GM12892 (cell line): ENCODE data around the gene LCOR.
A peak's percentile ranks its signal among the peaks of the same experiment; 100 is the strongest.

Experiments
- DNase-seq: peaks from one replicate; pipeline ENCODE4 v3.0.0; 2011; ENCODE audit not compliant: insufficient read length
- FAIRE-seq: peaks from 2 replicates; lab custom pipeline; 2011; peaks lifted over from hg19 to GRCh38; lab: Jason Lieb, UNC
- POLR2A ChIP-seq: IDR thresholded peaks from 2 replicates; pipeline ENCODE4 v1.6.1; 2011; ENCODE audit warnings: low read depth, low read length, control low read depth
- POLR2AphosphoS5 ChIP-seq: IDR thresholded peaks from 2 replicates; pipeline ENCODE4 v1.6.1; 2011; ENCODE audit warnings: low read depth, low read length, control low read depth
- TAF1 ChIP-seq: IDR thresholded peaks from 2 replicates; pipeline ENCODE4 v1.6.1; 2011; ENCODE audit warnings: low read depth, mild to moderate bottlenecking, control low read depth, low read length, borderline replicate concordance

LCOR gene

GRCh38 chr10:97034958-97035769 is 203.1 kb downstream of the LCOR start:
- no peak for DNase-seq
- FAIRE-seq, result no peak
- TF ChIP-seq POLR2A (no peak), POLR2AphosphoS5 (no peak), TAF1 (no peak)

DNA sequence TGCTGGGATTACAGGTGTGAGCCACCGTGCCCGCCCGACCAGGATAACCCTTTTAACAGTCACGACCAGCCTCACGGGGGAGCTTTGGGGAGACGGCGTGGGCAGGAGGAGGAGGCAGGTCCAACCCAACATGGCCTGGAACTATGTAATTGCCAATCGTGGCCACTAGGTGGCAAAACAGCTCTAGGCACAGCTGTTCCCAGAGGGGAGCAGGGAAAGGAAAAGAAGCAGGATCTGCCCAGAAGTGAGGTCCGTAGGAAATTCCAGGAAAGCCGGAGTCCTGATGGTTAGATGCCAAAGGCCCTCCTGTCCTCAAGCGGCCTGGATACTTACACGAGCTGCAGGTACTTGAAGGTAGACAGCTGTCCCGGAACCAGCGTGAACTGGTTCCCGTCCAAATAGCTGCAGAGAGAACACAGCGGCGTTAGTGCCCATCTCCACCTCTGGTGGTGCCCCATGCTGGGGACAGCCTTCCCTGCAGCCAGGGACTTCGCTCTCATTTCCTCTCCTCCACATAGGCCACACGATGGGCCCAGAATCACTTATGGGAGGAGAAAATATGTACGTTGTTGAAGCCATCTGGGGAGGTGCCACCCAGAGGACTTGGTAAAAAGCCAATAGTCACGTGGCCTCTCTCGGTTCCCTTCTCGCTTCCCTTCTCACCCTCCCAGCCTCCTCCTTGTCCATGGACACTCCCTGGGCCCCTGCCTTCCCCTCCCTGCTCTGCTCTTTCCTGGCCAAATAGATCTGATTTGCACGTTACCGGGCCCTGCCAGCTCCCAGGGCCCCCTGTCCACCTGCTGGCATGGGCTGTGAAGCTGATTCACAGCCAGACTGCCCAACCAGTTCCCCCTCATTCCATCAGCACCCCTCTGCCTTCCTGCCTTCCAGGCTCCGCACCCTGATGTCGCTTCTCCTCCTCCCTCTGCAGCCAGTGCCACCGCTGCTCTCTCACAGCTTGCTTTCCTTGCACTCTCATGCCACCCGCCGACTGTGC is 205.6 kb downstream of the LCOR start:
- no peak for TF ChIP-seq POLR2A
- TF ChIP-seq POLR2AphosphoS5, result no peak
- no peak for TF ChIP-seq TAF1
- DNase-seq, result peak; percentile 76
- peak; percentile 97 for FAIRE-seq

- FAIRE-seq (no peak), DNase-seq (no peak)
- TF ChIP-seq TAF1, result no peak
- no peak for TF ChIP-seq POLR2A
- no peak for TF ChIP-seq POLR2AphosphoS5
Measured at GRCh38 chr10:97038688-97039087, 206.6 kb downstream of the LCOR start.

DNA sequence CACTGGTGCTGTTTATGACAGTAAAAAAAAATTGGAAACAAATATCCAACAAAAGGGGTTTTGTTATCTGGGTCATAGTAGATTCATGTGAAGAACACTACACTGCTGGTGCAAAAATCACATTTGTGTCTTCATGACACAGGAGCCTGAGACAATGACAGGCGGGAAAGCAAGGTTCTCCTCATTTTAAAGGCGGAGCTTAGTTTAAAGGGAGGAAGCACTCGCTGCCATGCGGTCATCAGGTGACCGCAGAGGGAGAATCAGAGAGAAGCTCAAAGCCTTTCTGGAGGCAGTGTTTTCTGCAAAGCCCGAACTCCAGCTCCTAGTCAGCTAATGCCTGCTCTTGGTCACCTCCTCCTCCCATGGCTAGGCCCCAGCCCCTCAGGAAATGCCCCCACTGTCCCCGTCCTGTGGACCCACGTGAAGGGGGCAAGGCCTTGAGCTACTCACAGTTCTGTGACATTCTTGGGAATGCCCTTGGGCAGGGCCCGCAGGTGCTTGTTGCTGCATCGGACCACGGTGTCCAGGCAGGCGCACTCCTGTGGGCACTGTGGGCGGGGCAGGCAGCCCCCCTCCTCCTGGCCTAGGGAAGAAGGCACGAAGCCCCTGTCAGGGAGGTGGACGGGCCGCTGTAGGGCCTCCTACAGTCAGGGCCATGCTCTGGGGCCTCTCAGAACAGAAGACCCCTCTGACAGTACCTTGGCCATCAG is 207.6 kb downstream of the LCOR start:
- TF ChIP-seq POLR2AphosphoS5, result no peak
- FAIRE-seq, result no peak

GRCh38 chr10:97040248-97040584 is 208.1 kb downstream of the LCOR start:
- FAIRE-seq, result no peak
- no peak for DNase-seq
- TF ChIP-seq TAF1 (no peak), POLR2AphosphoS5 (no peak), POLR2A (no peak)

More for the DNA sequence above, 207.6 kb downstream of the LCOR start:
- no peak for DNase-seq

DNA sequence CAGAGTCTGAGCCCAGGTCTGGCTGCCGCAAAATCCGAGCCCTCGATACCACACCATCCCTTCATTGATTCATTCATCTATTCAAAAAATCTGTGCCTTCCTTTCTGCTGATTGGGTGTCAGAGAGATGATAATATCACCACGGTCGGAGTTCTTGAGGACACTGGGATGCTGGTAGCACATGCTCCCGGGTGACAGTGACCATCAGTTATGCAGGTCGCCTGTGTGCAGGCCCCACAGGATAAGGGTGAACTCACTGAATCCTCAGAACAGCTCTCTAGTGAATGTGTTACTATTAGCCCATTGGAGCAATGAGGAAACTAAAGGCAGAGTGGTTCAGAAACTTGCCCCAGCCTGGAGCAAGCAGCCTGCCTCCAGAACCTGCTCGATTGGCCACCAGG is 208.6 kb downstream of the LCOR start:
- DNase-seq (no peak), FAIRE-seq (no peak)
- TF ChIP-seq TAF1 (no peak), POLR2A (no peak), POLR2AphosphoS5 (no peak)

DNA sequence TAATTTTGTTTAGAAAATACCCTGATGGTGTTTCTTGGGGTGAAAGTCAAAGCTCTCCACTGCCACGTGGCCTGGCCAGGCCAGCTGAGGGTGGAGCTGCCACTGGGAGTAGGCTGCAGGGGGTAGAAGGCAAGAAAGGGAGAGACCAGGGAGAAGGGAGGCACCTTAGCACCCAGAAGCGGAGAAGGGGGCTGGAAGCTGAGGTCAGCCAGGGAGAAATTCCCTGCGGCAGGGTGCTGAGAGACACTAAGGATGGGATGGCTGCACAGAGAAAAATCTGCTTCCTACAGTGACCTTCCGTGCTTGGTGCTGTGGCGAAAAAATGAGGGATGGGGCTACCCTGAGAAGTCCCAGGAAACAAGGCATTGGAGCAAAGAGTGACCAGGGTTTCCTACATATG is 210.0 kb downstream of the LCOR start:
- DNase-seq, result no peak
- no peak for FAIRE-seq
- TF ChIP-seq TAF1 (no peak), POLR2A (no peak), POLR2AphosphoS5 (no peak)

DNA sequence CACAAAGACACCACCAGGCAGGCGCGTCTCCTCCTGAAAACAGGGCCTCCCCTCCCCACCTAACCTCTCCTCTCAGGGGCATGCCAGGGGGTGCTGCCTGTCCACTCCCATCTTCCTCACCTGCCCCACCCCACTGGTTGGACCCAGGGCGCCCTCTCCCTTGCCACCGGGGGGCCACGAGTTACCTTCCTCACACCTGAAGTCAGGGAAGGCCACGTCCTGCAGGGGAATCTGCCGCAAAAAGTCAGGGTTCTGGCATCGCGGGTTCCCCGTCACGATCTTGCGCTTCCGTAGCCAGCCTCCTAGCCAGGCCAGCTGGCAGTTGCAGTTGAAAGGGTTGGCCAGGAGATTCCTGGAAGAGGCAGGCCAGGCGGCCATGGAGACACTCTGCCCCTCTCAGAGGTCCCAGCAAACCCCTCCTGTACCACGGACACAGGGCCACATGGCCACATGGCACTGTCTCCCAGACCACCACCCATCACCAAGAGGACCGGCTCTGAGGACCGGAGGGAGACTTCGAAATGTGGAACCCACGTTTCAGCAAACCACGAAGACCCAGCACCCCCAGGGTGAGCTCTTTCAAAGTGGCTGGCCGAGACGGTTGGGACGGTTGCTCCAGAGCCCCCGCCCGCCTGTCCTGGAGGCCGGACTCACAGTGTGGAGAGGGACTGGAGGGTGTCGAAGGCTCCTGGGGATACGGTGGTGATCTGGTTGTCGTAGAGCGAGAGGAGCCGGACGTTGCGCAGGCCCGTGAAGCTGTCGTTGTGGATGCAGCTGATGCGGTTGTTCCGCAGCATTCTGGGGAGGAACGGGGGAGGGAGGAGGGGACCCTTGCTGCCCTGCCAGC is 210.8 kb downstream of the LCOR start:
- no peak for TF ChIP-seq POLR2AphosphoS5
- TF ChIP-seq POLR2A, result no peak
- no peak for TF ChIP-seq TAF1
- FAIRE-seq (no peak), DNase-seq (no peak)

- no peak for DNase-seq
Measured at GRCh38 chr10:97043563-97043855, 211.4 kb downstream of the LCOR start.

More at GRCh38 chr10:97043563-97043855, 211.4 kb downstream of the LCOR start:
- no peak for TF ChIP-seq POLR2A
- TF ChIP-seq TAF1, result no peak
- no peak for TF ChIP-seq POLR2AphosphoS5
- no peak for FAIRE-seq
